Measurements from ENCODE around the gene PLPP7.

Gene PLPP7

GRCh38 chr9:131281119-131281965 is 8.2 kb upstream of the PLPP7 start:
- DNase-seq (ENCODE audit: low read depth) = no peak

GRCh38 chr9:131282175-131282574 is 7.3 kb upstream of the PLPP7 start:
- DNase-seq (ENCODE audit: low read depth) = no peak

- DNase-seq (ENCODE audit: low read depth) = no peak
These were observed 6.7 kb upstream of the PLPP7 start for GRCh38 chr9:131282688-131283422.

- DNase-seq (ENCODE audit: low read depth) = no peak
These were observed 4.7 kb upstream of the PLPP7 start for GRCh38 chr9:131284856-131285255.

- DNase-seq (ENCODE audit: low read depth) = no peak
These were observed 2.2 kb upstream of the PLPP7 start for GRCh38 chr9:131287359-131287758.

- DNase-seq (ENCODE audit: low read depth) = no peak
These were observed 1.3 kb upstream of the PLPP7 start for GRCh38 chr9:131288217-131288616.

- no peak for DNase-seq (ENCODE audit: low read depth)
These were observed 678 bp downstream of the PLPP7 start for GRCh38 chr9:131290036-131290766.

- DNase-seq (ENCODE audit: low read depth) = no peak
These were observed 1.3 kb downstream of the PLPP7 start for GRCh38 chr9:131290767-131291370.

- DNase-seq (ENCODE audit: low read depth) = no peak
These were observed 2.3 kb downstream of the PLPP7 start for GRCh38 chr9:131291795-131292315.

GRCh38 chr9:131292937-131293336 is 3.4 kb downstream of the PLPP7 start:
- DNase-seq (ENCODE audit: low read depth) = no peak

- no peak for DNase-seq (ENCODE audit: low read depth)
These were observed 6.9 kb downstream of the PLPP7 start for GRCh38 chr9:131296460-131296859.

- no peak for DNase-seq (ENCODE audit: low read depth)
These were observed 7.5 kb downstream of the PLPP7 start for GRCh38 chr9:131296906-131297500.

- no peak for DNase-seq (ENCODE audit: low read depth)
These were observed 8.4 kb downstream of the PLPP7 start for GRCh38 chr9:131297903-131298302.

- no peak for DNase-seq (ENCODE audit: low read depth)
These were observed 8.8 kb downstream of the PLPP7 start for GRCh38 chr9:131298341-131298740.

- no peak for DNase-seq (ENCODE audit: low read depth)
These were observed 9.3 kb downstream of the PLPP7 start for GRCh38 chr9:131298816-131299215.

GRCh38 chr9:131299346-131299960 is 9.9 kb downstream of the PLPP7 start:
- DNase-seq (ENCODE audit: low read depth) = no peak

- no peak for DNase-seq (ENCODE audit: low read depth)
These were observed 10.4 kb downstream of the PLPP7 start for GRCh38 chr9:131299961-131300347.

GRCh38 chr9:131300444-131300843 is 10.9 kb downstream of the PLPP7 start:
- no peak for DNase-seq (ENCODE audit: low read depth)

- DNase-seq (ENCODE audit: low read depth) = no peak
These were observed 12.9 kb downstream of the PLPP7 start for GRCh38 chr9:131302244-131303075.

Measured in stromal cell of bone marrow (primary cell).